Retinal pigment epithelial cell (primary cell): ENCODE data around the gene WDR90.

Experiments used
- DNase-seq: peaks from one replicate; pipeline ENCODE4 v3.0.0-alpha.2; 2010; ENCODE audit warnings: low read depth
- H3K4me3 ChIP-seq: 2 replicates; pipeline ENCODE4 v1.5.1; 2011; ENCODE audit warnings: mild to moderate bottlenecking, low read length, control low read depth, moderate library complexity
- CTCF ChIP-seq: conservative IDR thresholded peaks from 2 replicates; pipeline ENCODE4 v1.5.1; 2011; ENCODE audit warnings: low read depth, low read length, control low read depth, inconsistent platforms

Gene WDR90

GRCh38 chr16:694863-695354, 45.7 kb downstream of the WDR90 start:
- H3K4me3 ChIP-seq: no peak overlapping the region
- no peak for DNase-seq
- TF ChIP-seq CTCF: no peak

- no peak for TF ChIP-seq CTCF
These were observed 46.4 kb downstream of the WDR90 start for GRCh38 chr16:695355-696089.

GRCh38 chr16:698911-699671, 49.9 kb downstream of the WDR90 start:
- TF ChIP-seq CTCF: no peak
- no peak overlapping the region for H3K4me3 ChIP-seq
- DNase-seq: no peak

More at GRCh38 chr16:695355-696089, 46.4 kb downstream of the WDR90 start:
- peak overlapping the region; percentile 7 for H3K4me3 ChIP-seq
- no peak for DNase-seq

- no peak for TF ChIP-seq CTCF
- no peak for DNase-seq
- no peak overlapping the region for H3K4me3 ChIP-seq
These were observed 51.8 kb downstream of the WDR90 start for GRCh38 chr16:700684-701584.

GRCh38 chr16:702341-702740, 53.2 kb downstream of the WDR90 start:
- no peak for TF ChIP-seq CTCF
- no peak overlapping the region for H3K4me3 ChIP-seq
- no peak for DNase-seq

- DNase-seq: no peak
- no peak for TF ChIP-seq CTCF
- no peak overlapping the region for H3K4me3 ChIP-seq
These were observed 54.2 kb downstream of the WDR90 start for GRCh38 chr16:703406-703805.
